ENCODE results near the gene PARPBP. TPM values are rescaled to one million over a fixed set of nuclear protein-coding genes. Genes with fewer than 3 reads are reported as not detected.

The PARPBP gene
- total RNA-seq, 1 experiment from 2014 or later, result 23.0 TPM

DNA sequence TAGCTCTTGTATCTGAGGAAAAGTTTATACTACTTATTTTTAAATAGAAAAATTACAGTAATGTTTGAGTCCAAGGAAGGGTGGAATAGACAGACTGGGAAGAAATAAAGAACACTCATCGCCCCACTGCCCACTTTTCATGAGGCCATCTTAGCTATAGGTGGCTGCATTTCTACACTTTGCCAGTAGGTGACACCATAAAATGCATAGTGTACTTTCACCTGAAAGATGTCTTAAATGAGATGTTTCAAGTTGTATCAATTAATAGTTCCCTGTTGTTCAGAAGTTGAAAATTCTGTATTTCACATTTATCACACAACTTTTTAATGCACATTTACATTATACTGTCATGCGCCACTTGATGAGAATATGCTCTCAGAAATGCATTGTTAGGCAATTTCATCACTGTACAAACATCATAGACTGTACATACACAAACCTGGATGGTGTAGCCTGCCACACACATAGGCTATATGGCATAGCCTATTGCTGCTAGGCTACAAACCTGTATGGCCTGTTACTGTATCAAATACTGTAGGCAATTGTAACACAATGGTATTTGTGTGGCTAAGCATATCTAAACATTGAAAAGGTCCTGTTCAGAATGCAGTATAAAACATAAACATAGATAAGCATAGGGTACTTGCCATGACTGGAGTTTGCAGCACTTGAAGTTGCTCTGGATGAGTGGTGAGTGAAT lies 50.1 kb downstream of the PARPBP start:
- intact Hi-C loops (cut with micrococcal nuclease), result loop anchor here (1.0 kb wide), 1 partner anchor 314 kb away; no protein-coding TSS in a partner anchor
- ChIA-PET CTCF (interaction anchor here (0.6 to 0.7 kb wide), 2 partner anchors 47 to 529 kb away, joined by 4 to 5 read pairs; no protein-coding TSS in a partner anchor), POLR2A (ENCODE audit: unreplicated experiment) (no interaction called here)
- peak; percentile 48; the same call in 1 of the 2 replicates for ATAC-seq
- no peak for TF ChIP-seq EZH2phosphoT487 (IDR thresholded peaks at IDR 0.05; ENCODE audit: borderline replicate concordance, low read length)
- no peak for TF ChIP-seq EZH2 (IDR thresholded peaks at IDR 0.05; ENCODE audit: low read length, unreplicated experiment)
- TF ChIP-seq, protein P1, sequence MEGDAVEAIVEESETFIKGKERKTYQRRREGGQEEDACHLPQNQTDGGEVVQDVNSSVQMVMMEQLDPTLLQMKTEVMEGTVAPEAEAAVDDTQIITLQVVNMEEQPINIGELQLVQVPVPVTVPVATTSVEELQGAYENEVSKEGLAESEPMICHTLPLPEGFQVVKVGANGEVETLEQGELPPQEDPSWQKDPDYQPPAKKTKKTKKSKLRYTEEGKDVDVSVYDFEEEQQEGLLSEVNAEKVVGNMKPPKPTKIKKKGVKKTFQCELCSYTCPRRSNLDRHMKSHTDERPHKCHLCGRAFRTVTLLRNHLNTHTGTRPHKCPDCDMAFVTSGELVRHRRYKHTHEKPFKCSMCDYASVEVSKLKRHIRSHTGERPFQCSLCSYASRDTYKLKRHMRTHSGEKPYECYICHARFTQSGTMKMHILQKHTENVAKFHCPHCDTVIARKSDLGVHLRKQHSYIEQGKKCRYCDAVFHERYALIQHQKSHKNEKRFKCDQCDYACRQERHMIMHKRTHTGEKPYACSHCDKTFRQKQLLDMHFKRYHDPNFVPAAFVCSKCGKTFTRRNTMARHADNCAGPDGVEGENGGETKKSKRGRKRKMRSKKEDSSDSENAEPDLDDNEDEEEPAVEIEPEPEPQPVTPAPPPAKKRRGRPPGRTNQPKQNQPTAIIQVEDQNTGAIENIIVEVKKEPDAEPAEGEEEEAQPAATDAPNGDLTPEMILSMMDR (conservative IDR thresholded peaks at IDR 0.05; ENCODE audit: low read depth, low read length), result peak; percentile 83
- no TSS peak for BruUV-seq (replicated peaks)
- no peaks in the 10 kb centered on the region for H3K27me3 ChIP-seq (ENCODE audit: low read length)
- DNase-seq, result peak; percentile 60
- no peaks in the 10 kb centered on the region for H3F3A ChIP-seq (ENCODE audit: low read length, unreplicated experiment)
- H3K9ac ChIP-seq (ENCODE audit: low read length), result no peak overlapping the region
- H2AFZ ChIP-seq (ENCODE audit: low read length), result no peak overlapping the region
- H3K36me3 ChIP-seq (ENCODE audit: low read depth, low read length), result peaks cover 15% of the 10 kb centered on the region; the same call in 1 of the 2 replicates
- H3K9me2 ChIP-seq (replicated peaks; ENCODE audit: low read length), result no peaks in the 10 kb centered on the region
- no peak overlapping the region for H3K4me2 ChIP-seq (ENCODE audit: low read length)
- H3K27ac ChIP-seq (ENCODE audit: low read length), result no peak overlapping the region
- H3K4me3 ChIP-seq (ENCODE audit: low read length), result no peak overlapping the region
- H3K9me3 ChIP-seq (ENCODE audit: low read length), result no peaks in the 10 kb centered on the region
- no peaks in the 10 kb centered on the region for H3K4me1 ChIP-seq (ENCODE audit: insufficient read depth, low read length)
- H4K20me1 ChIP-seq (ENCODE audit: low read length), result no peaks in the 10 kb centered on the region
- no peaks in the 10 kb centered on the region for H3K79me2 ChIP-seq (ENCODE audit: low read length)

DNA sequence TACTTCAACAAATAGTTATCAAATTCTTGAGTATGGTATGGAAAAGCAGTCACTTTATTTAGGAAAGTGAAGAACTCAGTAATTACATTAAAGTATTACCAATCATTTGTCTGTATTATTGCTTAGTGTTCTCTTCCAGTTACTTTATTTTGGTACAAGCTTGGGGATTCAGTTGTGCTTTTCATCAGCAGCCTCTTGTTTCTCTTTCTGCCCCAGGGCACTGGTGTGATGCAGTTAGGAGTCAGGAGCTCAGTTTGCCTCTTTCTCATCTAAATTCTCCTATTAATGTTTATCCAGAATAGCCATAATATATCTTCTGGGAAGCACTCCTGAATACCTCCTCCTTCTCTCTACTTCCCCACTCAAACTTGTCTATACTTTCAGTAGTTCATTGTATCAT lies 52.0 kb downstream of the PARPBP start:
- Histone ChIP-seq H3K27ac (ENCODE audit: low read length) (no peak overlapping the region), H3K36me3 (ENCODE audit: low read depth, low read length) (peaks cover 15% of the 10 kb centered on the region; the same call in 1 of the 2 replicates), H3K9me3 (ENCODE audit: low read length) (no peaks in the 10 kb centered on the region), H3K4me3 (ENCODE audit: low read length) (no peak overlapping the region), H2AFZ (ENCODE audit: low read length) (no peak overlapping the region), H3K9me2 (replicated peaks; ENCODE audit: low read length) (no peaks in the 10 kb centered on the region), H3K79me2 (ENCODE audit: low read length) (no peaks in the 10 kb centered on the region), H3K4me1 (ENCODE audit: insufficient read depth, low read length) (no peaks in the 10 kb centered on the region), H3K27me3 (ENCODE audit: low read length) (no peaks in the 10 kb centered on the region), H3K9ac (ENCODE audit: low read length) (no peak overlapping the region), H4K20me1 (ENCODE audit: low read length) (no peaks in the 10 kb centered on the region), H3K4me2 (ENCODE audit: low read length) (no peak overlapping the region), H3F3A (ENCODE audit: low read length, unreplicated experiment) (no peaks in the 10 kb centered on the region)
- DNase-seq, result no peak
- CTCF ChIA-PET, result no interaction called here
- ATAC-seq, result no peak
- no TSS peak for BruUV-seq (replicated peaks)
- POLR2A ChIA-PET (ENCODE audit: unreplicated experiment), result no interaction called here
- TF ChIP-seq EZH2 (IDR thresholded peaks at IDR 0.05; ENCODE audit: low read length, unreplicated experiment) (no peak), EZH2phosphoT487 (IDR thresholded peaks at IDR 0.05; ENCODE audit: borderline replicate concordance, low read length) (no peak)
- TF ChIP-seq, protein P1 (conservative IDR thresholded peaks at IDR 0.05; ENCODE audit: low read depth, low read length), result no peak
- intact Hi-C loops (cut with micrococcal nuclease), result no loop called here

DNA sequence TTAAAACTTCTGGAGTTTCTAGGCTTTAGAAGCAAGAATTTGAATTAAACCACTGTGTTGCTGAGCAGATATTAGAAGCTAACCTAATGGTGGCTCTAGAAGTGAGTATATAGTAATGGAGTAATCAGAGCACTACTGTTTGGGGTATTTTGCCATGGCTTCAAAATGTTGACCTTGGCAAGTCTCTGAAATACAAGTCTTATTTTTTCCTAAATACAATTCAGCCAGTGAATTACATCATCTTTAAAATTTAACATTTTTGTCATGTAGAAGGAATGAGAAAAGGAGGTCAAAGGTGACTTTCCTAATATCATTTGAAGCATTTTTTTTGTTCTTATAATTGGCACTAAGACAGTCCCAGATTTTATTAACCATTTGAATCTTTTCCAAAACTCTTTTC lies 52.5 kb downstream of the PARPBP start:
- Histone ChIP-seq H3K9me2 (replicated peaks; ENCODE audit: low read length) (no peaks in the 10 kb centered on the region), H3K79me2 (ENCODE audit: low read length) (no peaks in the 10 kb centered on the region), H3K36me3 (ENCODE audit: low read depth, low read length) (peaks cover 15% of the 10 kb centered on the region; the same call in 1 of the 2 replicates), H3K27ac (ENCODE audit: low read length) (no peak overlapping the region), H3F3A (ENCODE audit: low read length, unreplicated experiment) (no peaks in the 10 kb centered on the region), H2AFZ (ENCODE audit: low read length) (no peak overlapping the region), H3K27me3 (ENCODE audit: low read length) (no peaks in the 10 kb centered on the region), H3K4me1 (ENCODE audit: insufficient read depth, low read length) (no peaks in the 10 kb centered on the region), H3K9ac (ENCODE audit: low read length) (no peak overlapping the region), H4K20me1 (ENCODE audit: low read length) (no peaks in the 10 kb centered on the region), H3K4me2 (ENCODE audit: low read length) (no peak overlapping the region), H3K4me3 (ENCODE audit: low read length) (no peak overlapping the region), H3K9me3 (ENCODE audit: low read length) (no peaks in the 10 kb centered on the region)
- intact Hi-C loops (cut with micrococcal nuclease), result no loop called here
- TF ChIP-seq, protein P1 (conservative IDR thresholded peaks at IDR 0.05; ENCODE audit: low read depth, low read length), result no peak
- TF ChIP-seq EZH2 (IDR thresholded peaks at IDR 0.05; ENCODE audit: low read length, unreplicated experiment), result no peak
- TF ChIP-seq EZH2phosphoT487 (IDR thresholded peaks at IDR 0.05; ENCODE audit: borderline replicate concordance, low read length), result no peak
- BruUV-seq (replicated peaks), result no TSS peak
- no peak for ATAC-seq
- ChIA-PET CTCF (no interaction called here), POLR2A (ENCODE audit: unreplicated experiment) (no interaction called here)
- peak; percentile 10 for DNase-seq
